Astrocyte (in vitro differentiated cells and primary cell): ENCODE data around the gene HNRNPH2. TPM values are rescaled to one million over a fixed set of nuclear protein-coding genes. Genes with fewer than 3 reads are reported as not detected.

ENCODE experiments used
- DNase-seq: peaks from one replicate; pipeline ENCODE4 v3.0.0-alpha.2; 2010; ENCODE audit warnings: low read depth
- FAIRE-seq: peaks from 2 replicates; lab custom pipeline; 2011; peaks lifted over from hg19 to GRCh38; lab: Jason Lieb, UNC
- H2AFZ ChIP-seq: 2 replicates; pipeline ENCODE4 v1.6.0; 2012; ENCODE audit warnings: low read depth, low read length, inconsistent platforms
- H3K27ac ChIP-seq: 2 replicates; pipeline ENCODE4 v1.5.1; 2011; ENCODE audit warnings: low read depth, low read length, inconsistent platforms
- H3K27me3 ChIP-seq: 2 replicates; pipeline ENCODE4 v1.6.0; 2011; ENCODE audit warnings: low read length, inconsistent platforms; ENCODE audit not compliant: insufficient read depth
- H3K36me3 ChIP-seq: 2 replicates; pipeline ENCODE4 v1.5.1; 2011; ENCODE audit warnings: low read length, inconsistent platforms; ENCODE audit not compliant: insufficient read depth
- H3K4me1 ChIP-seq: 2 replicates; pipeline ENCODE4 v1.5.1; 2011; ENCODE audit warnings: low read length, inconsistent platforms; ENCODE audit not compliant: insufficient read depth
- H3K4me2 ChIP-seq: 2 replicates; pipeline ENCODE4 v1.6.0; 2012; ENCODE audit warnings: low read length, inconsistent platforms
- H3K4me3 ChIP-seq: 2 replicates; pipeline ENCODE4 v1.5.1; 2011; ENCODE audit warnings: low read depth, mild to moderate bottlenecking, low read length, inconsistent platforms; ENCODE audit not compliant: insufficient read depth
- H3K79me2 ChIP-seq: 2 replicates; pipeline ENCODE4 v1.6.0; 2012; ENCODE audit warnings: mild to moderate bottlenecking, low read length, inconsistent platforms; ENCODE audit not compliant: insufficient read depth
- H3K9ac ChIP-seq: 2 replicates; pipeline ENCODE4 v1.6.0; 2012; ENCODE audit warnings: mild to moderate bottlenecking, low read length, inconsistent platforms
- H3K9me3 ChIP-seq: 2 replicates; pipeline ENCODE4 v1.5.1; 2012; ENCODE audit warnings: low read depth, mild to moderate bottlenecking, low read length, inconsistent platforms; ENCODE audit not compliant: insufficient read depth
- H4K20me1 ChIP-seq: 2 replicates; pipeline ENCODE4 v1.6.0; 2012; ENCODE audit warnings: low read length, inconsistent platforms; ENCODE audit not compliant: insufficient read depth
- H3K27ac Mint-ChIP-seq: one replicate; pipeline ENCODE4 v1.8.0; 2021; ENCODE audit warnings: mild to moderate bottlenecking, mixed read lengths; ENCODE audit not compliant: unreplicated experiment
- H3K27me3 Mint-ChIP-seq: one replicate; pipeline ENCODE4 v1.8.0; 2021; ENCODE audit warnings: low read depth, mixed read lengths; ENCODE audit not compliant: unreplicated experiment
- H3K36me3 Mint-ChIP-seq: one replicate; pipeline ENCODE4 v1.8.0; 2021; ENCODE audit warnings: low read depth, mixed read lengths; ENCODE audit not compliant: unreplicated experiment
- H3K4me1 Mint-ChIP-seq: one replicate; pipeline ENCODE4 v1.8.0; 2021; ENCODE audit warnings: low read depth, mixed read lengths; ENCODE audit not compliant: unreplicated experiment
- H3K4me3 Mint-ChIP-seq: one replicate; pipeline ENCODE4 v1.8.0; 2021; ENCODE audit warnings: mild to moderate bottlenecking, moderate library complexity, mixed read lengths; ENCODE audit not compliant: unreplicated experiment
- H3K9me3 Mint-ChIP-seq: one replicate; pipeline ENCODE4 v1.8.0; 2021; ENCODE audit warnings: mild to moderate bottlenecking, mixed read lengths; ENCODE audit not compliant: unreplicated experiment
- EZH2 ChIP-seq: IDR thresholded peaks from 2 replicates; pipeline ENCODE4 v1.6.1; 2012; ENCODE audit warnings: mild to moderate bottlenecking, low read length, inconsistent platforms; ENCODE audit not compliant: insufficient read depth
- total RNA-seq: library from RNA; stranded (reverse); gene quantifications from 2 replicates; pipeline ENCODE4 v1.2.1, GENCODE V29; 2021
- TF ChIP-seq, protein P1 (sequence below): IDR thresholded peaks from 2 replicates; pipeline ENCODE4 v1.5.1; 2011; ENCODE audit warnings: low read depth, mild to moderate bottlenecking, inconsistent platforms, low read length, moderate library complexity; ENCODE audit not compliant: insufficient read depth

HNRNPH2 gene
- total RNA-seq, 1 donor from 2014 or later: 48.9 TPM

GRCh38 chrX:101365301-101365795, 42.7 kb upstream of the HNRNPH2 start:
- Histone ChIP-seq H3K27ac (no peak overlapping the region), H3K9ac (no peak overlapping the region), H3K36me3 (no peaks in the 10 kb centered on the region), H3K4me1 (no peaks in the 10 kb centered on the region), H3K9me3 (no peaks in the 10 kb centered on the region), H3K4me3 (no peak overlapping the region), H2AFZ (no peak overlapping the region), H3K4me2 (no peak overlapping the region), H3K27me3 (no peaks in the 10 kb centered on the region), H3K79me2 (no peaks in the 10 kb centered on the region), H4K20me1 (no peaks in the 10 kb centered on the region)
- no peak overlapping the region for H3K27ac Mint-ChIP-seq
- DNase-seq (no peak), FAIRE-seq (peak; percentile 81)
- H3K27me3 Mint-ChIP-seq: no peaks in the 10 kb centered on the region
- no peak overlapping the region for H3K4me3 Mint-ChIP-seq
- H3K4me1 Mint-ChIP-seq: no peaks in the 10 kb centered on the region
- TF ChIP-seq, protein P1, sequence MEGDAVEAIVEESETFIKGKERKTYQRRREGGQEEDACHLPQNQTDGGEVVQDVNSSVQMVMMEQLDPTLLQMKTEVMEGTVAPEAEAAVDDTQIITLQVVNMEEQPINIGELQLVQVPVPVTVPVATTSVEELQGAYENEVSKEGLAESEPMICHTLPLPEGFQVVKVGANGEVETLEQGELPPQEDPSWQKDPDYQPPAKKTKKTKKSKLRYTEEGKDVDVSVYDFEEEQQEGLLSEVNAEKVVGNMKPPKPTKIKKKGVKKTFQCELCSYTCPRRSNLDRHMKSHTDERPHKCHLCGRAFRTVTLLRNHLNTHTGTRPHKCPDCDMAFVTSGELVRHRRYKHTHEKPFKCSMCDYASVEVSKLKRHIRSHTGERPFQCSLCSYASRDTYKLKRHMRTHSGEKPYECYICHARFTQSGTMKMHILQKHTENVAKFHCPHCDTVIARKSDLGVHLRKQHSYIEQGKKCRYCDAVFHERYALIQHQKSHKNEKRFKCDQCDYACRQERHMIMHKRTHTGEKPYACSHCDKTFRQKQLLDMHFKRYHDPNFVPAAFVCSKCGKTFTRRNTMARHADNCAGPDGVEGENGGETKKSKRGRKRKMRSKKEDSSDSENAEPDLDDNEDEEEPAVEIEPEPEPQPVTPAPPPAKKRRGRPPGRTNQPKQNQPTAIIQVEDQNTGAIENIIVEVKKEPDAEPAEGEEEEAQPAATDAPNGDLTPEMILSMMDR: no peak
- no peak for TF ChIP-seq EZH2
- H3K9me3 Mint-ChIP-seq: no peaks in the 10 kb centered on the region
- H3K36me3 Mint-ChIP-seq: no peaks in the 10 kb centered on the region

DNA sequence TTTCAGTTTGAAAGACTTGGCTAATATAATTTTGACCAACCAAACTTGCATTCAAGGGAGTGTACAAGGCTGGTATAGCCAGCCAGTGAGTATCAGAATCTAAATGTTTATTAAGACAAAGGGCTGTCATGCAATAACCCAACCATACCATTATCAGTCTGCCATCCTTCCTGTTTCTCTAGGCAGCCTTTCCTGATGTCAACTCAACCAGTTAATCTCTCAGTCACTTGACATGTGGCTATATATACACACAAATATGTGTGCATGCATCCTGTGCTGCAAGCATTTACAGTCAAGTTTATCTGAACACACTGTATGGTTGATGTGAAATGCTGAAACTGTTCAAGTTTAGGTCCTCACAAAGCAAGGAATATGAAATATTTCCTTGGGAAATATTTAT, 39.2 kb upstream of the HNRNPH2 start:
- Histone ChIP-seq H3K9ac (no peak overlapping the region), H3K79me2 (no peaks in the 10 kb centered on the region), H3K27me3 (no peaks in the 10 kb centered on the region), H3K27ac (no peak overlapping the region), H2AFZ (no peak overlapping the region), H3K4me3 (no peak overlapping the region), H3K9me3 (no peaks in the 10 kb centered on the region), H3K4me2 (no peak overlapping the region), H3K36me3 (no peaks in the 10 kb centered on the region), H3K4me1 (no peaks in the 10 kb centered on the region), H4K20me1 (no peaks in the 10 kb centered on the region)
- H3K27me3 Mint-ChIP-seq: no peaks in the 10 kb centered on the region
- H3K9me3 Mint-ChIP-seq: no peaks in the 10 kb centered on the region
- DNase-seq: no peak
- no peaks in the 10 kb centered on the region for H3K36me3 Mint-ChIP-seq
- H3K27ac Mint-ChIP-seq: no peak overlapping the region
- H3K4me3 Mint-ChIP-seq: no peak overlapping the region
- FAIRE-seq: peak; percentile 50
- no peaks in the 10 kb centered on the region for H3K4me1 Mint-ChIP-seq
- TF ChIP-seq EZH2: no peak

GRCh38 chrX:101369687-101370086, 38.3 kb upstream of the HNRNPH2 start:
- no peak overlapping the region for H3K9ac ChIP-seq
- H3K4me1 ChIP-seq: no peaks in the 10 kb centered on the region
- no peaks in the 10 kb centered on the region for H3K27me3 ChIP-seq
- Mint-ChIP-seq H3K27ac (no peak overlapping the region), H3K27me3 (no peaks in the 10 kb centered on the region), H3K9me3 (no peaks in the 10 kb centered on the region), H3K36me3 (no peaks in the 10 kb centered on the region), H3K4me1 (no peaks in the 10 kb centered on the region), H3K4me3 (no peak overlapping the region)
- no peaks in the 10 kb centered on the region for H3K36me3 ChIP-seq
- DNase-seq (no peak), FAIRE-seq (no peak)
- no peak overlapping the region for H3K4me2 ChIP-seq
- H2AFZ ChIP-seq: no peak overlapping the region
- no peaks in the 10 kb centered on the region for H3K9me3 ChIP-seq
- no peak for TF ChIP-seq EZH2
- TF ChIP-seq, protein P1: no peak
- H3K4me3 ChIP-seq: no peak overlapping the region
- H3K27ac ChIP-seq: no peak overlapping the region
- no peaks in the 10 kb centered on the region for H3K79me2 ChIP-seq
- H4K20me1 ChIP-seq: no peaks in the 10 kb centered on the region
